Measurements from ENCODE around the gene SLCO3A1.

The SLCO3A1 gene

DNA sequence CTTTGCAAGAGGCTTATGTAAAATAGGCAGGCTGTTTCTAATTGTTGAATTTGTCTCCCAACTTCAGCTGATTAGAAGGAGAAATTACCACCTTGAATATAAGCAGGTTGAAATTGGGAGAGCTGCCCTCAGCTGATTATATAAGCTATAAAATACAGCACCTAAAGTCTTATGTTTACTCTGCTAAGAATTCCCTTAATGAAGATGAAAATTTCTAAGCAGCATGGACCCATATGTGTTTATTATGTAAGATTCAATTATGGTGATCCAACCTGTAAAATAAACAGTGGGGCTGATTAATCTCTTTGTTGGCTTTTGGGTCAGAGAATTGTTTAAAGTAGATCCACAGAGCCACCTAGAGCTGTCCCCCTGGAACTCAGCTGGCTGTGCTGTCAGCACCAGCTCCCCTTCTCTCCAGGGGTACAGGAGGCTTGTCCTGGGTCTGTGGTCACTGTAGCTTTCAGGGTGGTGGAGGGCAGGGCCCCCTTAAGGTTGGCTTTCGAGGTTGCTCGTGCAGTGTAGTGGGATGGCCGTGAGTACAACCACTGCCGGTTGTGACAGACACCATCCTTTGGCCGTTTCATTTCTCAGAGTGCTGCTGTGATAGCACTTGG, 9.5 kb downstream of the SLCO3A1 start:
- no peak for DNase-seq

DNA sequence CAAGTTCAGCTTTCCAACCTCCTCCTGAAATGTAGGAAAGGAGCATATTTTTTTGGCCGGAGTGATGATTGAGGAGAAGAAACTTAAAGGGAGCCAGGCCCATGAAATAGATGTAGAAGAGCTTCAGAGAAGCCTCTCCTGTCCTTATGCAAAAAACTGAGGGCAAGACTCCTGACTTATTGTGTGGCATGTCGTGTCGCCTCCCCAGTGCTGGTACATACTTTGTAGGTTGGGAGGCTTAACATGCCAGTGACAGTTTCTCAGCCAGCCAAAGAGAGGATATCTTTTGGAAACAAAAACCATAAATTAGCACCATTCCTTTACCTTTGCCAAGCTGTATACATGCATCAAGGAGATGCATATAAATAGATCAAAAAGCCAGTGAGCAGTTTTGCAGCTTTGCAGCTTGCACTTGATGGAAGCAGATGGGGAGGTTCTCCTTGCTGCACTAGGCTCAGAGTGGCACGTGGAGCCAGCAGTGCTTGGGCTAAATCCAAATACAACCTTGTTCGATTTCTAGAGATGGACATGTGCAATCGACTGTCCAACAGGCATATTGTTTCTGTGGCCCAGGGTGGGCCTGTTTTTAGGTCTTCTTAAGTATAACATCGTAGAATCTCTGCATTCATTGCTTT, 10.2 kb downstream of the SLCO3A1 start:
- DNase-seq = no peak

DNA sequence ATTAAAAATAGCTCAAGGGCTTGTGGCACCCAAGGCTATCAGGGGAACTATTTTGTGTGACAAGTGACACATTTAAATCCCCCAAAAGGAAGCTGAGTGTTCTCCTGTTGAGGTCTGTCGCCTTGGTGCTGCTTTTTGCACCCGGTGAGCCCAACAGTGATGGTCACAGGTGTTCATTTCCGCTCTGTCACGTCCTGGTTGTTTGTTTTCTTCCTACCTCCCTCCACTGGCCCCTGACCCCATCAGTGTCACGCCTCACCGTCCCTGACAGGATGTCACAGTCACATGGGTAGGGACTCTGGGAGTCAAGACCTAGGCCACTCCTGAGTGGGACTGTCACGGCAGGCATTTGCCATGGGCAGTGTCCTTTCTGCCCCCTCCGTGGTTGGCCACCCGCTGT, 11.2 kb downstream of the SLCO3A1 start:
- DNase-seq = no peak

DNA sequence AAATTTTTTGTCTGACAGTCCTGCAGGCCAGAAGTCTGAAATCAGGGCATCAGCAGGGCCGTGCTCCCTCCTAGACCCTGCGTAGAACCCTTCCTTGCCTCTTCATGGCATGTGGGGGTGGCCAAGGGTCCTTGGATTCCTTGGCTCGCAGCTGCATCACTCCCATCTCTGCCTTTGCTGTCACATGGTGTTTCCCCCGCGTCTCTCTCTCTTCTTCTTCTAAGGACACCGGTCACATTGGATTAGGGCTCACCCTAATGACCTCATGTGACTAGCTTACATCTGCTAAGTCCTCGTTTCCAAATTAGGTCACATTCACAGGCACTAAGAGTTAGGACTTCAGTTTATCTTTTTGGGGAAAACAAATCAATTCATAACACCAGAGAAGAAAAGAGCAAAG, 12.0 kb downstream of the SLCO3A1 start:
- no peak for DNase-seq

DNA sequence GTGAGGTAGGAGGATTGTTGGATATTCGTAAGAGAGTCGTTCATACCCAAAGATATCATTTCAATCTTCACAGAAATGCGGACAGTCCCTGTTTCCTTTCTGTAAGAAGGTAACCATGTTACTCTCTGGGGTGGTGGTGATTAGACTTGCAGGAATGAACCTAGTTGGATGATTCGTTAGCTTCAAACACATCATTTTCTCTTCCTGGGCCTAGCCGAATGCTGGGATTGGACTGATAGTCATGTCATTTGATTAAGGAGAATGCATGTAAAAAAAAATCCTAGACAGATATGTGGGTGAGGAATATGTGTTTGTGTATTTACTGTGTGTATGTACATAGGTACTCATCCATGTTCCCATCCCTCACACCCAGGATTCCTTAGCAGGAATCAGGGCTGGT, 12.4 kb downstream of the SLCO3A1 start:
- DNase-seq = no peak

DNA sequence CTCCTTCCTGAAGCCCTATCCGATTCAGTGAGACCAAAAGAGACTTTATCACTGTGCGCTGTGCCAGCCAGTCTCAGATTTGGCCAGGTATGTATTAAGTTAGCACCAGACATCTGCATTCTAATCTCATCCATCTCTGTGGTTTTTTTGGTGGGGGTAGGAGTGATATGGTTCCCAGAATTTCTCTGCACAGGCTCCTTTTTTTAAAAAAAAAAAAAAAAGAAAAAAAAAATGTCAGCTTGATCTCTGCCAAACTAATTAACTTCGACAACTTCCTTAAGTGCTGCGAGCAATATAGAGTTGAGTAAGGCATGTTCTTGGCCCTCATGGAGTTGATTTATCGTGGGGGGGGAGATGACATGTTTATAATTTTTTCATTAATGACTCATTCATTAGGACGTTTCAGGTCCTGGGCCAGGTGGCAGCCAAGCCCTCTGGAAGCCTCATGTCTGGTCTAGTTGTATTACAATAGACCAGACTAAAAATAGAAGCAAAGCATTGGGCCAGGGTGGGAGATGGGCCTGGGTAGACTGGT, 12.9 kb downstream of the SLCO3A1 start:
- DNase-seq = no peak

DNA sequence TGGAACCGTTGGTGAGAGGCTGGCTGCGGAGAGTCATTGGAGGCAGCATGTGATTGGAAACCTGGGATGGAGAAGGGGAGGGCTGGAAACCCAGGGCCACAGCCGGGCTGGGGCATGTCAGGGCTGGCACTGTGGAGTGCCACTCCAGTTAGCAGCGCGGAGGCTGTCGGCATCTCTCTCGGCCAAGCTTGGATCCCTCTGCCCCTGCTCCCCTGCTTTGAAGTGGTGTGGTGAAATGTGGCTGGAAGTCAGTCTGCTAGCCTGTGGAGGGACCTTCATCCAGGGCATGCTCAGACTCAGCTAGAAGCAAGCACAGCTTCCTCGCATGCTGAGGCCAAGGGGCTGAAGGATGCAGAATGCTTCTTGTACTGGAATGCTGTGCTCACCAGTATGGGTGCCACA, 13.5 kb downstream of the SLCO3A1 start:
- DNase-seq = no peak

DNA sequence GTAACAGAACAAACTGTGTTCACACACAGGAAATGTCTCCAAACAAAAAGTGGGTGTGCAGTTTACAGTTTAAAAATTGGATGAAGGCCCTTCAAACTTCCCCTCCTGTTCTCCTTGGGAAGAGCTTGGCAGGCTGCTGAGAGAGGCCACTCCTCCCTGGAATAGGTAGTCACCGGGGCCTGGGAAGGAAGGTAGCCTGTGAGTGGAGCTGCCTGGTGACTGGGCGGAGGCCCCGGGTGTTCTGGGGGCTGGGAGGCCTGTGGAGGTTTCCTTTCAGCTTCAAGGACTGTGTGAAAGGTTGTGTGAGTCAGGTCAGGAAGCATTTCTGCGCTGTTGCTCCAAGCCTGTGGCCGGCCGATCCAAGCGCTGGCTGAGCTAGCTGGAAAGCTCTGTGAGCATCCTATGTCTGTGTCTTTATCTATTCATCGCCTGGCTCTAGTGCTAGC, 14.1 kb downstream of the SLCO3A1 start:
- DNase-seq = no peak

DNA sequence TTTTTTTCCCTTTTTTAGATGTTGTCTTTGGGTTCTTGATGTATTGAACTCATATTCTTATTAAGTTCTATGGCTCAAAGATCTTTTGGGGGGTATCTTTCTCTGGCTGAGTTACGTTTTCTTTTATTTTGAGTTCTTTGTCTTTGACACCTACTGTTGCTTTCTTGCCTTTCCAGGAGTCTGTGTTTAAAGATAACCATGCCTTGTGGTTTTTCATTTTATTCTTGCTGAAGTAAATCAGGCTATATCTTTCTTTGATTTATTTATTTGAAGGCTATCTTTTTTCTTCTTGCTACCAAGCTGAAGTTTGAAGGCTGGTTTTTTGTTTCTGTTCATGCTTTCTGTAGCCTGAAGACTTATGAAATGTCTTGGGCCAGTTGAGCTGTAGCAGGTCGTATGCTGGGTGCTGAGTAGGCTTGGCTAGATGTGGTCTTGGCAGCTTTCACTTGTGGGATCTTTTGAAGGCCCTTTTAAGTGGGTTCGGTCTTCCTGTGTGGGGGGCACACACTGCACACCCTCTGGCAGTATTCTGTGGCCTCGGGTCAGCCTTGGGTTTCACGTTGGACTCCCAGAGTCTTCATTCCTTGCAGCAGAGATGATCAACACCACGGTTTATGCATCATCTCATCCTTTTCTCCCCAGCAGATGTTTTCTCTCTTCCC, 17.5 kb downstream of the SLCO3A1 start:
- no peak for DNase-seq

DNA sequence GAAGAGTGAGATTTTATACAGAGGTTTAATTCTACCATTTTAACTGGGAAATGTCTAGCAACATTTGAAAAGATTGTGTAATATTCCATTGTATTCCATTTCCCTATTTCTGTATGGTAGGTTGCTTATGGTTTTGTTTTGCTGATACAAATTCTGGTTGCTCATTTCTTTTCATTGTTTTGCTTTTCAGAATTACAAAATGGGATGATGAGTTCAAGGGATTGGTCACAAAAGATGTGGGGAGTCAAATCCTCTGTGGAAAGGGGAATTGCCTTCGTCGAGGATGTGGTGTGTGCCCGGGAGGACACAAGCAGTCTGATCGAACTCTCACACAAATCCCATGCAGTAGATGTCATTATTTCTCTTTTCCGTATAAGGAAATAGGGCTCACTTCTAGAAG, 18.3 kb downstream of the SLCO3A1 start:
- DNase-seq = no peak

DNA sequence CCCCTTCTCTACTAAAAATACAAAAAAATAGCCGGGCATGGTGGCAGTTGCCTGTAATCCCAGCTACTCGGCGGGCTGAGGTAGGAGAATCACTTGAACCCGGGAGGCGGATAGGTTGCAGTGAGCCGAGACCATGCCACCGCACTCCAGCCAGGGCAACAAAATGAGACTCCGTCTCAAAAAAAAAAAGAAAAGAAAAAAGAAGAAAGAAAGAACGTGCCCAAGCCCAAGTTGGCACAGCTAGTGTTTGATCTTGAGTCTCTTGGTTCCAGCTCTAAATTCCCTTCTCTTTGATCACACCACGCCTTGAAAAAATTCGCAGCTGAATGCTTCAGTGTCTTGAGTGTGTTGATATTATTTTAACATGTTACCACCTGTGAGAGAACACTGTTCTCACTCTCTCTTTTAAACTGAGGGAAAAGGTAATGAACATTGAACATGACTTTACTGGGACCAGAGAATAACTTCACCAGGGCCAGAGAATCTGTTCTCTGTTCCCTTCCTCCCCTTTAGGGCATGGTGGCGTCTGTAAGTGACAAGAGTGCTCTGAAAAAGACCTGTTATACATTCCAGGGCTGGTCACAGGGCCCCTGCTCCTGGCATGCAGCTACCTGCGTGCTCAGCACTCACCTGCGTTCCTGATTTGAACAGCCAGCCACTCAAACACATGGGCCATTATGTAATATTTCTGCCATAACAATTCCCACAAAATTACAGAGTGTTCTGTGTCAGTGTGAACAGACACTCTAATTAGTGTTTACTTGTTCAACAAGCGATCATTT, 19.0 kb downstream of the SLCO3A1 start:
- DNase-seq = no peak

DNA sequence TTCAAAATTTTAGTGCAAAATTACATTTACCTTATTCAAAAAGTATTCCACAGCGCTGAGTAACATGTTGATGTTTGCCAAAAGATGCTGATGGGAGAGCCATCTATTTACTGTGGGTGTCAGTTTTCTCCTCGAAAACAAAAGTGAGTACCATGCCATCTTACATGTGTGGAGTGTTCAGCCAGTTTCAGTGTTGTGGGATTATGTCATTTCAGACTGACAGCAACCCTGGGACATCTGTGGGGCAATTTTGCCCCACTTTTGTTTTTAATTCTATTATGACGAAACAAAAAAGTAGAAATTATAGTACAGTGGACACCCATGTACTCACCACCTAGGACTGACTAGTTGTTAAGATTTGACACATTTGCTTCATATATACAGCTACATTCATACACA, 19.6 kb downstream of the SLCO3A1 start:
- no peak for DNase-seq

DNA sequence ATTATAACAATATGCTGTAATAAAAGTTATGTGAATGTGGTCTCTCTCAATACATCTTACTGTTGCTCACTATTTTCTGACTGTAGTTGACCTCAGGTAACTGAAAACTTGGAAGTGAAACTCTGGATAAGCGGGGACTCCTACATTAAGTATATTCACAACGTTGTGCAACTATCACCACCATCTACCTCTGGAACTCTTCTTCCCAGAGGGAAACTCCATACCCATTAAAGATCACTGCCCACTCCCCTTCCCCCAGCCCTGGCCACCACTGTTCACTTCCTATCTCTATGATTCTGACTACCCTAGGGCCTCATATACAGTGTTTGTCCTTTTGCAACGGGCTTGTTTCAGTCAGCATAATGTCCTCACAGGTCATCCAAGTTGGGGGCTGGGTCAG, 20.7 kb downstream of the SLCO3A1 start:
- DNase-seq = no peak

DNA sequence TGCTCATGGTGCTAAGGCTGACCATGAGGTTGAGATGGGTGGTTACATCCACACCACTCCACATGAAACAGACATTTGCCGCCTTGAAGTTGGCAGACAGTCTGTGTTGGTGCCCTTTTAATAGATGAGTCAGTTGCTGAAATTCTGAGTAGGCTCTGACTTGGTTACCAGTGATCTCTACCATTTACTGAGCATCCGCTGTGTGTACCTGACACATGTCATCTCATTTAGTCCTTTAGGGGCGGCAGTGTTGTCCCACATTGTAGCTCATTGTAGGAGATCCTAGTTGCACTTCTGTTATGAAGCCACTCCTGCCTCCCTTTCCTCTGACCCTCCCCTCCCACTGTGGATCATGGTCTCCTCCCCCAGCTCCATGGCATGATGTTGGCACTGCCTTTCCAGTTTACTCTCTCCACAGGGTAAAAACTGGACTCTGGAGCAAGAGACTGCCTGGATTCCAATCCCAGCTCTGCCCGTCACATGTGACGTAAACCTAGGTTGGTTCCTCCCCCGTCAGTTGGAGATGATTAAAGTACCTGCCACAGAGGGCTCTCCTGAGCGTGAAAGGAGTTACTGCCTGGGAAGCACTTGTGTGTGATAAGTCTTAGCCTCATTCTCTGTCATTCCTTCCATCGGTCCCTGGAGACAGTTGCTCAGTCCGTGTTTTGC, 21.6 kb downstream of the SLCO3A1 start:
- no peak for DNase-seq

DNA sequence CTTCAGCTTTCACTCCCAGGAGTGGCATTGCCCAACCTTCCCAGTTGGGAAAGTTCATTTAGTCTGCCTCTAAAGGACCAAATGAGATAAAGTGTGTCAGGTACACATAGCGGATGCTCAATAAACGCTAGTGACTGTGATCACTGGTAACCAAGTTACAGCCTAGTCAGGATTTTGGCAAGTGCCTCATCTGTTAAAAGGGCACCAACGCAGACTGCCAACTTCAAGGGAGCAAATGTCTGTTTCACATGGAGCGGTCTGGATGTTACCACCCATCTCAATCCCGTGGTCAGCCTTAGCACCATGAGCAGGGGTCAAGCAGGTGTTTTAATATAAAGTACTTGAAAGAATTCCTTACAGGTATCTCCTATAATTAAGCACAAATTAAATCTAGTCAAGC, 22.7 kb downstream of the SLCO3A1 start:
- DNase-seq = no peak

DNA sequence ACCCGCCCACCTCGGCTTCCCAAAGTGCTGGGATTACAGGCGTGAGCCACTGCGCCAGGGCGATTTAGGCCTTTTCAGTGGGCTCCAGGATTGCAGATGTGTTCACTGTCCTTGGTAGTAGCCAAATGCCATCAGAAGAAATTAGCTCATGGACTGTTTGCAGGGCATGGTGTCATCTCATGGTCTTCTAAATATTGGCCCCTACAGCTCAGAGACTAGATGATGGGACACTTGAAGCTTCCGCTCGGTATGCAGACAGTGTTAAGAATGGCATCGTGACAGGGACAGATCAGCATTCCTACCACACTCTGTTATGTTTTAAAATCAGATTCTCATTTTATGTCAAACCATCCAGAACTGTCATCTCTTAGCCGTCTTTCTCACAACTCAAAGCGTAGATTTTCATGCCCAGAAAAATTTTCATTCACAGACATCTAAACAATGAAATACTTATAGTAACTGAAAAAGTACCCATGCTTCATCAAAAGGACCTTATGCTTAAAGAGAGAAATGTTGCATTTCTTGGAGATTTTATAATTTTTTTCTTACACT, 24.9 kb downstream of the SLCO3A1 start:
- DNase-seq = no peak

DNA sequence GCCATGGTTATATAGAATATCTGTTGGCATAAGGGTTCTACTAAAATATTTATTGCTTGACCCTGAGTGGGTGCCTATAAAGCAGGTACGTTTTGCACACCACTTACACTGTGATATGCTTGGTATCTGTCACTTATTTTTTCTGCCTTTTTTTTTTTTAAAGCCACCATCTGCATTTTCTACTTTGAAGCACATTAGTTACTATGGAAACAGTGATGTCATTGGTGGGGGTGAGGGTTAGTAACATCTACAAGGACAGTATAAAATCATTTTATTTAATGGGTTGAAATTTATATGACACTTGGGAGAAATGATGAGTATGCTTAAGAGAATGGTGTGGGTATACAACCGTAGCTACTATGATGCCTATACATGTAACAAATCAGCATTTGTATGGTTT, 25.6 kb downstream of the SLCO3A1 start:
- no peak for DNase-seq

DNA sequence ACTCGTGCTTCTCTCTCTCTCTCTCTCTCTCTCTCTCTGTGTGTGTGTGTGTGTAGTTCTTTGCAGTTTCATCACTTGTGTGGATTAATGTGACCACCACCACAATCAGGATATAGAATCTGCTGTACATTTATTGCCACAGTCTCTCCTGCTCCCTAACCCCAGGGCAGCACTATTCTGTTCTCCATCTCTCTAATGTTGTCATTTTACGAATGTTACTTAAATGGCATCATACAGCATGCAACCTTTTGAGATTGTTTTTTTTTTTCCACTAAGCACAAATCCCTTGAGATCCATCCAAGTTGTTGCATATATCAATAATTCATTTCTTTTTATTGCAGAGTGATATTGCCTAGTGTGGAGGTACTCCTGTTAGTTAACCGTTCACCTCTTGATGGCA, 26.9 kb downstream of the SLCO3A1 start:
- DNase-seq = no peak

DNA sequence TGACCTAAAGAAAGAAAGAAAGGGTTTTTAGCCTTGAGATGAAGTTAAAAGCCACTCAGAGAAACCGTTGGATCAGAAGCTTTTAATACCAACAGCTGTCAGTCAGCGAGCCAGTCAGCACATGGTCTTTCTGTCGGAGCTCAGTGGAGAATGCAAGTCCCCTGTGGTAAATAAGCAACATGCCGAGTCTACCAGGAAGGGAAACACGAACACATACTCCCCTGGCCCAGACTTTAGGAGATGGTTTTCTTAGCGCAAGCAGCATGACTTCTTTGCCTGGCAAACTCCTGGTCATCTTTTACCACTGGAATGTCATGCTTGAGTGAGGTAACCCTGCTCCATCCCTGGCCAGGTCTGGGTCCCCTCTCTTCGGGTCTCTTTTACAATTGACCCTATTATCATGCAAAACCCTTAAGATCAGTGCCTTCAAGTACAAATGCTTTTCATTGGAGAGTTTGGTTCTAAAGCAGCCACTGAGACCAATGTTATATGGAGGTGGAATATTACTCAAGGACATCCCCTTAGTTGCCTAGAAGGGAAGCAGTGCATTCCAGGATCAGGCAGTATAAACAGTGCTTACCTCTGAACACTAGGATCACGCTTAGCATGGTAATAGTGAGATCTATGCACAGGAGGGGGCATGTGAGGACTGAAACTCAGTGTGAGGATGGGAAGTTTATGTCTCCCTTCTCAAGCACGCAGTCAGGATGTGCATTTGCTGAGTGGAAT, 28.2 kb downstream of the SLCO3A1 start:
- DNase-seq = no peak

DNA sequence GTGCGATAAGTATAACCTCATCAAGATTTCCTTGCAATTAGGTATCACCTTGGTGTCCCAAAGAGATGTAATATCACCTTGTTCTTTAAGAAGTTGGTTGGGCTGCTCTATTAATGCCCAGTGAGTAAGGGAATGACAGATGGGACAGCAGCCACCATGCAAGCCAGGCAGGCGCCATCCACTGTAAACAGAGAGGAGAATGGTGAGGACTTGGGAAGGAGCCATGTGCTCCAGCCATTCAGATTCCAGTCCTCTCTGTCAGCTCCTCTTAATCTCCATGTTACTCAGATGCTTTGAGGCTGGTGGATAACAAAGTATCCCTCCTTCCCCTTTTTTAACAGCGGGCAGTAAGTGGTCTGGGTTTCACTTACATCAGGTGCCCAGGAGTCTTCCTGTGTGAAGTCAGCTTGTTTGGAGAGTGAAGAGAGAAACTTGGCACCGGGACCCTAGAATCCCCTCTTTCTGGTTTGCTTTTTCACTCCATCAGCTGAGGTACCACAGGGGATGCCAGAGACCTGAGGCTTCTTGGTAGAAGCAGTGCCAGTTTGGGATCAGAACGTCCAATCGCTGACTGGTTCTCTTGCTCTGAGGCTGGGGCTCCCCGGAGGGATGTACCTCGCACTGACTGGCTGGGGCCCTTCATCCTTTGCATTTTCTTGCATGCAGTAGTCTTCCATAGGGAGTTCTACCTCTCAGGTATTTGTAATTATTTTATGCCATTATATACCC, 29.5 kb downstream of the SLCO3A1 start:
- DNase-seq = no peak

DNA sequence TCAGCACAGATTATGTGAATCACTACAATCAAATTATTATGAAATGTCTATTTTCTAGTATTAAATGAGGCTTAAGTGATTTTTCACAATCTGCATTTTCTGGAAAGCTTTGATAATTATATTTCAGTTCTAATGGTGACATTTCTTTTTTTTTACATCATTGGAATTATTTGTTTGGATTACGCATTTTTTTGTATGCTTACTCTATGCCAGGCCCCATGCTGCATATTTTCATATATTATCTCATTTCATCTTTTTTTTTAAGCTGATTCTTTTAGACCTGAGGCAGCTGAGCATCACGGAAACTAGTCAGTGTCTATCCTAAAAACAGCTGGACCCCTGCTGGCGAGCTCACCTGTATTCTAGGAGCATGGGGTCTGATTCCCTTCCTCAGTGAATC, 31.1 kb downstream of the SLCO3A1 start:
- DNase-seq = no peak

Measured in stimulated activated CD4-positive, alpha-beta T cell treated with anti-CD3 and anti-CD28 coated beads, Interleukin-4, amount 100 ng/mL, for 4 hours (primary cell).